WTC11 (cell line): ENCODE measurements around the gene PEAR1.

Experiments used
- CREB1 ChIP-seq: sonication (generic); formaldehyde crosslinking; IDR thresholded peaks from 2 replicates; pipeline ENCODE4 v1.8.0; 2023; ENCODE audit warnings: mild to moderate bottlenecking, missing genetic modification reagents
- IRF2 ChIP-seq: sonication (generic); formaldehyde crosslinking; IDR thresholded peaks from 2 replicates; pipeline ENCODE4 v1.8.0; 2022; ENCODE audit warnings: low read depth, missing genetic modification reagents, borderline replicate concordance
- MYBL2 ChIP-seq: sonication (generic); formaldehyde crosslinking; IDR thresholded peaks from 2 replicates; pipeline ENCODE4 v1.8.1; 2023; ENCODE audit warnings: mild to moderate bottlenecking, moderate library complexity, missing genetic modification reagents
- TF ChIP-seq, protein P1 (sequence below): fragments of 200-600 bp; IDR thresholded peaks from 2 replicates; pipeline ENCODE4 v1.8.0; 2022; ENCODE audit warnings: antibody characterized with exemption

DNA sequence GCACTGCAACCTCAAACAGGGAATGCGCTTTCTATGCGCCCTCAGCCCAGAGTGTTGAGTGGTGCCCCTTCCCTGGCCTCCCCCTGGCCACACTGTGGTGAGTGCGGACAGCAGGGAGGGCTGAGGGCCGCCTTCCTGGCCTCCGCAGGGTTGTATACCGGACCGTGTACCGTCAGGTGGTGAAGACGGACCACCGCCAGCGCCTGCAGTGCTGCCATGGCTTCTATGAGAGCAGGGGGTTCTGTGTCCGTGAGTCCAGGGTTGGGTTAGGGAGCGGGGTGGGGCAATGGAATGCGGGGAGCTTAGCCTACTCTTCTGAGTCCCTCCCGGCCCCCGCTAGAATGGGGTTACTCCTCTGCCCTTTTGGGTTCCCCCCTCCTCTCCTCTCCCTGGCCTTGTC, 11.7 kb downstream of the PEAR1 start:
- TF ChIP-seq, protein P1, sequence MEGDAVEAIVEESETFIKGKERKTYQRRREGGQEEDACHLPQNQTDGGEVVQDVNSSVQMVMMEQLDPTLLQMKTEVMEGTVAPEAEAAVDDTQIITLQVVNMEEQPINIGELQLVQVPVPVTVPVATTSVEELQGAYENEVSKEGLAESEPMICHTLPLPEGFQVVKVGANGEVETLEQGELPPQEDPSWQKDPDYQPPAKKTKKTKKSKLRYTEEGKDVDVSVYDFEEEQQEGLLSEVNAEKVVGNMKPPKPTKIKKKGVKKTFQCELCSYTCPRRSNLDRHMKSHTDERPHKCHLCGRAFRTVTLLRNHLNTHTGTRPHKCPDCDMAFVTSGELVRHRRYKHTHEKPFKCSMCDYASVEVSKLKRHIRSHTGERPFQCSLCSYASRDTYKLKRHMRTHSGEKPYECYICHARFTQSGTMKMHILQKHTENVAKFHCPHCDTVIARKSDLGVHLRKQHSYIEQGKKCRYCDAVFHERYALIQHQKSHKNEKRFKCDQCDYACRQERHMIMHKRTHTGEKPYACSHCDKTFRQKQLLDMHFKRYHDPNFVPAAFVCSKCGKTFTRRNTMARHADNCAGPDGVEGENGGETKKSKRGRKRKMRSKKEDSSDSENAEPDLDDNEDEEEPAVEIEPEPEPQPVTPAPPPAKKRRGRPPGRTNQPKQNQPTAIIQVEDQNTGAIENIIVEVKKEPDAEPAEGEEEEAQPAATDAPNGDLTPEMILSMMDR = no peak
- no peak for TF ChIP-seq CREB1
- TF ChIP-seq MYBL2 (CRISPR knock-in tag) = no peak
- TF ChIP-seq IRF2 = no peak
